OCI-LY7 (cell line): ENCODE measurements around the gene BRI3. TPM values are rescaled to one million over a fixed set of nuclear protein-coding genes. Genes with fewer than 3 reads are reported as not detected.

ENCODE experiments used
- BruUV-seq: library from RNA; stranded (reverse); fragments of 400-500 nt; replicated peaks from 2 replicates; lab custom pipeline; 2021; lab: Mats Ljungman, UMichigan
- CTCF ChIA-PET: fragments of 300-600 bp; sonication (Branson Sonifier 250); formaldehyde crosslinking; loops from one replicate; lab custom pipeline; 2022; ENCODE audit warnings: antibody characterized with exemption; ENCODE audit not compliant: unreplicated experiment; lab: Charles Lee
- POLR2A ChIA-PET: fragments of 300-600 bp; sonication (Branson Sonifier 250); formaldehyde crosslinking; loops from one replicate; lab custom pipeline; 2022; ENCODE audit warnings: antibody characterized with exemption; lab: Charles Lee
- DNase-seq: peaks from one replicate; pipeline ENCODE4 v3.0.0-alpha.2; 2015; ENCODE audit warnings: low spot score
- H2AFZ ChIP-seq: fragments of 200-600 bp; sonication (generic), shearing (Covaris generic); 2 replicates; pipeline ENCODE4 v1.6.1; 2014; ENCODE audit warnings: mild to moderate bottlenecking, antibody characterized with exemption, low read length, moderate library complexity
- H3K27ac ChIP-seq: fragments of 200-600 bp; sonication (generic); 2 replicates; pipeline ENCODE4 v1.5.1; 2014; ENCODE audit warnings: mixed run types, low read depth, mild to moderate bottlenecking, moderate library complexity, low read length, inconsistent platforms; ENCODE audit not compliant: poor library complexity, severe bottlenecking
- H3K36me3 ChIP-seq: fragments of 200-600 bp; sonication (generic); 2 replicates; pipeline ENCODE4 v1.6.1; 2014; ENCODE audit warnings: mild to moderate bottlenecking, antibody characterized with exemption, low read length, moderate library complexity, mixed read lengths; ENCODE audit not compliant: insufficient read depth
- H3K4me1 ChIP-seq: fragments of 200-600 bp; sonication (generic); 2 replicates; pipeline ENCODE4 v1.5.1; 2014; ENCODE audit warnings: mild to moderate bottlenecking, low read length; ENCODE audit not compliant: insufficient read depth, poor library complexity, severe bottlenecking
- H3K4me2 ChIP-seq: fragments of 200-600 bp; sonication (generic); 2 replicates; pipeline ENCODE4 v1.6.1; 2014; ENCODE audit warnings: mild to moderate bottlenecking, low read length
- H3K4me3 ChIP-seq: fragments of 200-600 bp; sonication (generic); 2 replicates; pipeline ENCODE4 v1.5.1; 2014; ENCODE audit warnings: mild to moderate bottlenecking, low read depth, low read length; ENCODE audit not compliant: poor library complexity, severe bottlenecking
- H3K79me2 ChIP-seq: fragments of 200-600 bp; sonication (generic); 2 replicates; pipeline ENCODE4 v1.6.1; 2016; ENCODE audit warnings: low read depth, mild to moderate bottlenecking, low read length, moderate library complexity, mixed read lengths; ENCODE audit not compliant: insufficient read depth
- H3K9me2 ChIP-seq: fragments of 200-600 bp; sonication (generic); 2 replicates; pipeline ENCODE4 v1.6.1; 2016; ENCODE audit warnings: mild to moderate bottlenecking, low read length, mixed read lengths; ENCODE audit not compliant: insufficient read depth
- H3K9me3 ChIP-seq: fragments of 200-600 bp; sonication (generic); 2 replicates; pipeline ENCODE4 v1.6.1; 2014; ENCODE audit warnings: mild to moderate bottlenecking, mixed run types, low read length, mixed read lengths
- H4K20me1 ChIP-seq: fragments of 200-600 bp; sonication (generic); 2 replicates; pipeline ENCODE4 v1.6.1; 2014; ENCODE audit warnings: mild to moderate bottlenecking, antibody characterized with exemption, low read length, moderate library complexity, mixed read lengths; ENCODE audit not compliant: insufficient read depth
- EZH2phosphoT487 ChIP-seq: fragments of 200-600 bp; sonication (generic); IDR thresholded peaks from 2 replicates; pipeline ENCODE4 v1.6.1; 2018; ENCODE audit warnings: low read depth, borderline replicate concordance, mild to moderate bottlenecking, mixed run types, antibody characterized with exemption, low read length, moderate library complexity, mixed read lengths
- intact Hi-C: fragments of 100-400 bp; cut with micrococcal nuclease; formaldehyde crosslinking; loops from one replicate; pipeline ENCODE4 v1.10.0; 2022; ENCODE audit not compliant: unreplicated experiment
- total RNA-seq, 2 experiments: library from RNA; depleted of rRNA in 1 of 2; stranded (reverse); fragments of >200 nt in 1 of 2; shearing (Covaris generic) in 1 of 2; gene quantifications; 2 replicates each; pipeline ENCODE4 v1.2.3, GENCODE V29; 2014 to 2022
- TF ChIP-seq, protein P1 (sequence below): fragments of 200-600 bp; sonication (generic); conservative IDR thresholded peaks from 2 replicates; pipeline ENCODE4 v1.5.1; 2014; ENCODE audit warnings: mild to moderate bottlenecking, antibody characterized with exemption, low read length, moderate library complexity, mixed read lengths

BRI3 gene
- total RNA-seq, 2 experiments from 2014 or later = 18.0 to 49.8 TPM

DNA sequence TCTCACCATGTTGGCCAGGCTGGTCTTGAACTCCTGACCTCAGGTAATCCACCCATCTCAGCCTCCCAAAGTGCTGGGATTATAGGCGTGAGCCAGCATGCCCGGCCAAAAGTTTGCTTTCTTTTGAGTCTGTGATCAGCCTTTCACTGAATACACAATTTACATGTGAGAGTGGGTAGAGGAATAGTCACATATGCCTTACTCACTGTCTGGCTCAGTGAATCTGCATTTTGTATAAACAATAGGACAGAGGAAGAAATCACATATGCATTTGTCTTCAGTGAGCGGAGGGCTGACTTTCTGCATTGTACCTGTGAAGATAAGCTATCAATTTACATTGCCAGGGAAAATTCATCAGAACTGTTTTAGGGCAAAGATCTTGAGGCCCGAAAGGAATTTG lies 27.0 kb upstream of the BRI3 start:
- no peak overlapping the region for H3K27ac ChIP-seq
- POLR2A ChIA-PET = no interaction called here
- intact Hi-C loops = loop anchor here (5.0 kb wide), 2 partner anchors 282 to 1137 kb away; partner anchors contain the start of gene SDHAF3
- H3K9me3 ChIP-seq = no peaks in the 10 kb centered on the region
- H3K4me1 ChIP-seq = peaks cover 25% of the 10 kb centered on the region
- H3K4me3 ChIP-seq = no peak overlapping the region
- CTCF ChIA-PET = interaction anchor here (0.6 kb wide), 1 partner anchor 33 kb away, joined by 3 read pairs; no protein-coding TSS in a partner anchor
- TF ChIP-seq, protein P1, sequence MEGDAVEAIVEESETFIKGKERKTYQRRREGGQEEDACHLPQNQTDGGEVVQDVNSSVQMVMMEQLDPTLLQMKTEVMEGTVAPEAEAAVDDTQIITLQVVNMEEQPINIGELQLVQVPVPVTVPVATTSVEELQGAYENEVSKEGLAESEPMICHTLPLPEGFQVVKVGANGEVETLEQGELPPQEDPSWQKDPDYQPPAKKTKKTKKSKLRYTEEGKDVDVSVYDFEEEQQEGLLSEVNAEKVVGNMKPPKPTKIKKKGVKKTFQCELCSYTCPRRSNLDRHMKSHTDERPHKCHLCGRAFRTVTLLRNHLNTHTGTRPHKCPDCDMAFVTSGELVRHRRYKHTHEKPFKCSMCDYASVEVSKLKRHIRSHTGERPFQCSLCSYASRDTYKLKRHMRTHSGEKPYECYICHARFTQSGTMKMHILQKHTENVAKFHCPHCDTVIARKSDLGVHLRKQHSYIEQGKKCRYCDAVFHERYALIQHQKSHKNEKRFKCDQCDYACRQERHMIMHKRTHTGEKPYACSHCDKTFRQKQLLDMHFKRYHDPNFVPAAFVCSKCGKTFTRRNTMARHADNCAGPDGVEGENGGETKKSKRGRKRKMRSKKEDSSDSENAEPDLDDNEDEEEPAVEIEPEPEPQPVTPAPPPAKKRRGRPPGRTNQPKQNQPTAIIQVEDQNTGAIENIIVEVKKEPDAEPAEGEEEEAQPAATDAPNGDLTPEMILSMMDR = no peak
- TF ChIP-seq EZH2phosphoT487 = no peak
- H3K4me2 ChIP-seq = no peak overlapping the region
- peaks cover 6% of the 10 kb centered on the region; the same call in 1 of the 2 replicates for H3K79me2 ChIP-seq
- H2AFZ ChIP-seq = no peak overlapping the region
- DNase-seq = no peak
- no peaks in the 10 kb centered on the region for H4K20me1 ChIP-seq
- BruUV-seq = no TSS peak
- H3K9me2 ChIP-seq = no peaks in the 10 kb centered on the region
- peaks cover 8% of the 10 kb centered on the region; the same call in 1 of the 2 replicates for H3K36me3 ChIP-seq

DNA sequence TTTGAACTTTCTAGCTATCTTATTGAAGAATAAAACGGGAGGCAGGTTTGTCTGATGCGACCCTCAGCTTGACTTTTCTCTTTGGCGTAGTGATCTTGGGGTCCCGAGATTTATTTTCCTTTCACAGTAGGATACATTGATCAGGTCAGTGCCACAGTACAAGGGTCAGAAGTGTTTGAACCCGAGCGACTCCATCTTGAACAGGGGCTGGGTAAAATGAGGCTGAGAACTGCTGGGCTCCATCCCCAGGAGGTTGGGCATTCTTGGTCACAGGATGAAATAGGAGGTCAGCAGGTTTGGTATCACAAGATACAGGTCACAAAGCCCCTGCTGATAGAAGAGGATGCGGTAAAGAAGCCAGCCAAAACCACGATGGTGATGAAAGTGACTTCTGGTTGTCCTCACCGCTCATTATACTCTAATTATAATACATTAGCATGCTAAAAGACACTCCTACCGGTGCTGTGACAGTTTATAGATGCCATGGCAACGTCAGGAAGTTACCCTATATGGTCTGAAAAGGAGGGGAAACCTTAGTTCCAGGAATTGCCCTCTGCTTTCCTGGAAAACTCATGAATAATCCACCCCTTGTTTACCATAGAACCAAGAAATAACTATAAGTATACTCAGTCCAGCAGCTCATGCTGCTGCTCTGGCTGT lies 26.4 kb upstream of the BRI3 start:
- intact Hi-C loops = loop anchor here (5.0 kb wide), 2 partner anchors 283 to 1138 kb away; partner anchors contain the start of gene SDHAF3
- TF ChIP-seq, protein P1 = no peak
- TF ChIP-seq EZH2phosphoT487 = no peak
- TSS peak; percentile 47 for BruUV-seq

DNA sequence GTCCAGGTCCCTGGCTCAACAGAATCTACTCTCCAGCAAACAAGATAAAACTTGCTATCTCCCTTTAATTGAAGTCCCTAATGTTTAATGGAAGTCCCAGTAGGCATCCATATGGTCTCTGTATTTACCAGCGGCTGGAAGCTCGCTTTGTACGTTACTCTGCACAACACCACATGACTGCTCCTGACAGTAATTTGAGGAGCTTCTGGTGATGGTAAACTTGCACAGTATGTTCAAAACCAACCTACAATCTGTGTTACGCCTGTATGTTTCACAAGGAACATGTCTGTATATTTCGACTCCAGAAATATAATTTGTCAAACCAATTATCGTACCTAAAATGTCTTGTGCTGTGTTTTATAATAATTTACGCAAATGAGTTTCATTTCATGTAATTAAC lies 25.1 kb upstream of the BRI3 start:
- ChIA-PET CTCF (no interaction called here), POLR2A (interaction anchor here (0.5 kb wide), 1 partner anchor 231 kb away, joined by 3 read pairs; no protein-coding TSS in a partner anchor)
- Histone ChIP-seq H3K79me2 (peaks cover 6% of the 10 kb centered on the region; the same call in 1 of the 2 replicates), H3K9me2 (no peaks in the 10 kb centered on the region), H3K4me2 (no peak overlapping the region), H3K36me3 (peaks cover 17% of the 10 kb centered on the region), H3K4me1 (peaks cover 6% of the 10 kb centered on the region), H3K4me3 (no peak overlapping the region), H4K20me1 (no peaks in the 10 kb centered on the region), H3K9me3 (peaks cover 3% of the 10 kb centered on the region; the same call in 1 of the 2 replicates), H2AFZ (no peak overlapping the region), H3K27ac (no peak overlapping the region)
- BruUV-seq = no TSS peak
- no peak for DNase-seq
- intact Hi-C loops = no loop called here
- TF ChIP-seq, protein P1 = no peak
- no peak for TF ChIP-seq EZH2phosphoT487

More for the DNA sequence above, 26.4 kb upstream of the BRI3 start:
- peaks cover 8% of the 10 kb centered on the region for H3K36me3 ChIP-seq
- no peak for DNase-seq
- ChIA-PET CTCF (no interaction called here), POLR2A (no interaction called here)
- H3K4me1 ChIP-seq = peaks cover 19% of the 10 kb centered on the region
- no peaks in the 10 kb centered on the region for H3K9me3 ChIP-seq
- no peaks in the 10 kb centered on the region for H4K20me1 ChIP-seq
- H3K27ac ChIP-seq = no peak overlapping the region
- H2AFZ ChIP-seq = no peak overlapping the region
- H3K9me2 ChIP-seq = no peaks in the 10 kb centered on the region
- H3K4me3 ChIP-seq = no peak overlapping the region
- no peak overlapping the region for H3K4me2 ChIP-seq
- H3K79me2 ChIP-seq = peaks cover 6% of the 10 kb centered on the region; the same call in 1 of the 2 replicates
